Skeletal muscle tissue (tissue), 4 donors: Measurements from ENCODE around the gene C17orf113. TPM values are rescaled to one million over a fixed set of nuclear protein-coding genes. Genes with fewer than 3 reads are reported as not detected.

Experiments used
- H3K27ac ChIP-seq: one replicate; pipeline ENCODE4 v1.7.0; 2013; ENCODE audit warnings: mild to moderate bottlenecking, low read depth, low read length, inconsistent platforms
- H3K27me3 ChIP-seq, 3 donors: one replicate each; pipeline ENCODE4 v1.7.0; 2013; ENCODE audit warnings: low read length in 3 of 3; ENCODE audit not compliant: control insufficient read depth in 3 of 3, insufficient read depth in 3 of 3
- H3K36me3 ChIP-seq, 3 donors: one replicate each; pipeline ENCODE4 v1.7.0; 2013; ENCODE audit warnings: low read length in 3 of 3; ENCODE audit not compliant: control insufficient read depth in 3 of 3, insufficient read depth in 3 of 3
- H3K4me1 ChIP-seq, 3 donors: one replicate each; pipeline ENCODE4 v1.7.0; 2013; ENCODE audit warnings: low read length in 3 of 3, mild to moderate bottlenecking in 3 of 3; ENCODE audit not compliant: control insufficient read depth in 3 of 3, insufficient read depth in 3 of 3
- H3K4me3 ChIP-seq, 3 donors: one replicate each; pipeline ENCODE4 v1.7.0; 2013; ENCODE audit warnings: low read length in 3 of 3
- H3K9ac ChIP-seq, 3 donors: one replicate each; pipeline ENCODE4 v1.7.0; 2013; ENCODE audit warnings: low read length in 3 of 3, mild to moderate bottlenecking in 3 of 3, moderate library complexity in 2 of 3, low read depth in 1 of 3
- H3K9me3 ChIP-seq, 3 donors: one replicate each; pipeline ENCODE4 v1.7.0; 2013; ENCODE audit warnings: low read length in 3 of 3; ENCODE audit not compliant: control insufficient read depth in 3 of 3
- total RNA-seq: library from RNA; depleted of rRNA; stranded (reverse); fragments of >200 nt; gene quantifications from one replicate; pipeline ENCODE4 v1.2.3, GENCODE V29; 2014
- donor health status: Osteomylitis.

C17orf113 gene
- total RNA-seq, 1 donor from 2014 or later: 1.6 TPM

- Histone ChIP-seq H3K4me3 (no peak overlapping the region), H3K9ac (no peak overlapping the region), H3K4me1 (peaks cover 3 to 11% (median 5%) of the 10 kb centered on the region in 3 donors), H3K36me3 (peaks cover 52 to 72% (median 65%) of the 10 kb centered on the region in 3 donors), H3K27ac (no peak overlapping the region), H3K9me3 (no peaks in the 10 kb centered on the region), H3K27me3 (no peaks in the 10 kb centered on the region)
Observed at GRCh38 chr17:41988418-41988817, 62.0 kb downstream of the C17orf113 start.

Other genes starting within 250 kb of the C17orf113 start
- gene P3H4, start 238.7 kb downstream of the C17orf113 start, total RNA-seq: 31.8 TPM
- 76.2 TPM for gene FKBP10, start 237.6 kb downstream of the C17orf113 start, total RNA-seq
- gene NT5C3B, start 214.4 kb downstream of the C17orf113 start, total RNA-seq: 32.4 TPM
- gene KLHL10, start 212.8 kb downstream of the C17orf113 start, total RNA-seq: not detected
- 19.3 TPM for gene KLHL11, start 185.2 kb downstream of the C17orf113 start, total RNA-seq
- 49.1 TPM for gene ACLY, start 131.7 kb downstream of the C17orf113 start, total RNA-seq
- 1.0 TPM for gene ODAD4, start 120.0 kb downstream of the C17orf113 start, total RNA-seq
- 25.1 TPM for gene CNP, start 83.8 kb downstream of the C17orf113 start, total RNA-seq
- gene DNAJC7, start 33.2 kb downstream of the C17orf113 start, total RNA-seq: 55.3 TPM
- 22.4 TPM for gene NKIRAS2, start 30.5 kb downstream of the C17orf113 start, total RNA-seq
- gene ZNF385C, start 47.9 kb upstream of the C17orf113 start, total RNA-seq: 0.52 TPM
- 3.7 TPM for gene DHX58, start 62.1 kb upstream of the C17orf113 start, total RNA-seq
- gene KAT2A, start 70.8 kb upstream of the C17orf113 start, total RNA-seq: 8.9 TPM
- gene HSPB9, start 72.2 kb upstream of the C17orf113 start, total RNA-seq: not detected
- gene RAB5C, start 104.4 kb upstream of the C17orf113 start, total RNA-seq: 19.8 TPM
- not detected for gene KCNH4, start 130.5 kb upstream of the C17orf113 start, total RNA-seq
- not detected for gene HCRT, start 134.9 kb upstream of the C17orf113 start, total RNA-seq
- gene GHDC, start 143.9 kb upstream of the C17orf113 start, total RNA-seq: 7.3 TPM
- gene STAT5B, start 225.8 kb upstream of the C17orf113 start, total RNA-seq: 31.3 TPM
- gene STAT5A, start 237.9 kb upstream of the C17orf113 start, total RNA-seq: 18.3 TPM